H1 (cell line): Measurements from ENCODE around the gene ELANE. TPM values are rescaled to one million over a fixed set of nuclear protein-coding genes. Genes with fewer than 3 reads are reported as not detected.

ENCODE experiments used
- CREB1 ChIP-seq: IDR thresholded peaks from 2 replicates; pipeline ENCODE4 v1.6.1; 2012; ENCODE audit warnings: inconsistent platforms
- EP300 ChIP-seq, 2 experiments: IDR thresholded peaks; 1 replicate in 1 of 2; 2 replicates in 1 of 2; pipeline ENCODE4 v1.6.1; 2011 to 2012; ENCODE audit warnings: low read depth in 2 of 2, low read length in 2 of 2, mild to moderate bottlenecking in 2 of 2, borderline replicate concordance in 1 of 2, inconsistent platforms in 1 of 2, moderate library complexity in 1 of 2
- EZH2 ChIP-seq: fragments of 200-600 bp; sonication (generic); IDR thresholded peaks from 2 replicates; pipeline ENCODE4 v1.7.1; 2012; ENCODE audit warnings: low read depth, mild to moderate bottlenecking, moderate library complexity, low read length, inconsistent platforms; ENCODE audit not compliant: severe bottlenecking
- JUND ChIP-seq: IDR thresholded peaks from 2 replicates; pipeline ENCODE4 v1.6.1; 2011; ENCODE audit warnings: mild to moderate bottlenecking, improper control_type of control experiment, low read length
- POU5F1 ChIP-seq: IDR thresholded peaks from 2 replicates; pipeline ENCODE4 v1.6.1; 2011; ENCODE audit warnings: low read depth, mild to moderate bottlenecking, low read length, moderate library complexity
- SP1 ChIP-seq: IDR thresholded peaks from 2 replicates; pipeline ENCODE4 v1.6.1; 2011; ENCODE audit warnings: low read depth, low read length
- SRF ChIP-seq: IDR thresholded peaks from 2 replicates; pipeline ENCODE4 v1.6.1; 2011; ENCODE audit warnings: mild to moderate bottlenecking, low read depth, low read length, moderate library complexity
- polyA plus RNA-seq, 7 experiments: library from polyadenylated mRNA; depleted of rRNA in 3 of 7; stranded (reverse) in 5 of 7; unstranded in 2 of 7; fragments of >200 nt in 5 of 7; fragments of 200-250 nt in 2 of 7; gene quantifications; 1 replicate in 5 of 7; 2 replicates in 1 of 7; 4 replicates in 1 of 7; pipeline versions ENCODE4 v1.2.1 to v1.2.3, GENCODE V29; 2011 to 2013; ENCODE audit warnings: missing spikeins in 2 of 7, mixed read lengths in 2 of 7
- total RNA-seq: library from RNA; stranded (reverse); fragmentation: NEBNext Ultra II Directional; extraction: Animal tissue kit (Norgen Biotek cat#: 25700); gene quantifications from 2 replicates; pipeline ENCODE4 v1.2.1, GENCODE V29; 2021
- TF ChIP-seq, protein P1 (sequence below): fragments of 300-600 bp; sonication (generic); IDR thresholded peaks from 2 replicates; pipeline ENCODE4 v1.7.1; 2012; ENCODE audit warnings: low read length, moderate library complexity, mild to moderate bottlenecking, inconsistent platforms; ENCODE audit not compliant: insufficient replicate concordance
- TF ChIP-seq, protein P2 (sequence below): IDR thresholded peaks from 2 replicates; pipeline ENCODE4 v1.6.1; 2012; ENCODE audit warnings: low read length, inconsistent platforms

The ELANE gene
- total and polyA plus RNA-seq, 2 of the 8 experiments (the other 6 are each of a cell fraction or from before 2014, with no cell fraction given): not detected

DNA sequence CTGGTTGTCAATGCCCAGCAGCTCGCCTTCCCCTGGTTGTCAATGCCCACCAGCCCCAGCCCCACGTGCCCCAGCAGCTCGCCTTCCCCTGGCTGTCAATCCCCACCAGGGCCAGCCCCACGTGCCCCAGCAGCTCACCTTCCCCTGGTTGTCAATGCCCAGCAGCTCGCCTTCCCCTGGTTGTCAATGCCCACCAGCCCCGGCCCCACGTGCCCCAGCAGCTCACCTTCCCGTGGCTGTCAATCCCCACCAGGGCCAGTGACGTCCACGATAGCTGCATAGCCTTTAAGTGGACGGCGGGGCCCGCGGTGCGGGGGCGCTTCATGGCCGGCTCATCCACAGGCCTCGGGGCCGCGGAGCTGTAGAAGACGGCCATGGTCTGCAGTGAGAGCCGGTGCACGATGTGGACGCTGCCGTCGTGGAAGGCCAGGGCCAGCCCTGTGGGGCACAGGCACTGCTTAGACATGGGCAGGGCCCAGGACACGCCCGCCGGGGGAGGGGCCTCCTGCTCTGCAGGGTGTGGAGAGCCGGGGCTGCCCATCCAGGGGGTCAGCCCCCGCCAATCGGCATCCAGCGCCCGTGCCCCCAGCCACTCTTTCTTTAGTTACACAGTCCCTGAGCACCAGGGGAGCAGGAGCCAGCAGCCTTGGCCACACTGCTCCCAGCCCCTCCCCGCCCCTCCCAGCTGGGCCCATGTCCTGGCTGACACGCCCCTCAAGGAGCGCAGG is 27.8 kb downstream of the ELANE start (continued):
- TF ChIP-seq, protein P1, sequence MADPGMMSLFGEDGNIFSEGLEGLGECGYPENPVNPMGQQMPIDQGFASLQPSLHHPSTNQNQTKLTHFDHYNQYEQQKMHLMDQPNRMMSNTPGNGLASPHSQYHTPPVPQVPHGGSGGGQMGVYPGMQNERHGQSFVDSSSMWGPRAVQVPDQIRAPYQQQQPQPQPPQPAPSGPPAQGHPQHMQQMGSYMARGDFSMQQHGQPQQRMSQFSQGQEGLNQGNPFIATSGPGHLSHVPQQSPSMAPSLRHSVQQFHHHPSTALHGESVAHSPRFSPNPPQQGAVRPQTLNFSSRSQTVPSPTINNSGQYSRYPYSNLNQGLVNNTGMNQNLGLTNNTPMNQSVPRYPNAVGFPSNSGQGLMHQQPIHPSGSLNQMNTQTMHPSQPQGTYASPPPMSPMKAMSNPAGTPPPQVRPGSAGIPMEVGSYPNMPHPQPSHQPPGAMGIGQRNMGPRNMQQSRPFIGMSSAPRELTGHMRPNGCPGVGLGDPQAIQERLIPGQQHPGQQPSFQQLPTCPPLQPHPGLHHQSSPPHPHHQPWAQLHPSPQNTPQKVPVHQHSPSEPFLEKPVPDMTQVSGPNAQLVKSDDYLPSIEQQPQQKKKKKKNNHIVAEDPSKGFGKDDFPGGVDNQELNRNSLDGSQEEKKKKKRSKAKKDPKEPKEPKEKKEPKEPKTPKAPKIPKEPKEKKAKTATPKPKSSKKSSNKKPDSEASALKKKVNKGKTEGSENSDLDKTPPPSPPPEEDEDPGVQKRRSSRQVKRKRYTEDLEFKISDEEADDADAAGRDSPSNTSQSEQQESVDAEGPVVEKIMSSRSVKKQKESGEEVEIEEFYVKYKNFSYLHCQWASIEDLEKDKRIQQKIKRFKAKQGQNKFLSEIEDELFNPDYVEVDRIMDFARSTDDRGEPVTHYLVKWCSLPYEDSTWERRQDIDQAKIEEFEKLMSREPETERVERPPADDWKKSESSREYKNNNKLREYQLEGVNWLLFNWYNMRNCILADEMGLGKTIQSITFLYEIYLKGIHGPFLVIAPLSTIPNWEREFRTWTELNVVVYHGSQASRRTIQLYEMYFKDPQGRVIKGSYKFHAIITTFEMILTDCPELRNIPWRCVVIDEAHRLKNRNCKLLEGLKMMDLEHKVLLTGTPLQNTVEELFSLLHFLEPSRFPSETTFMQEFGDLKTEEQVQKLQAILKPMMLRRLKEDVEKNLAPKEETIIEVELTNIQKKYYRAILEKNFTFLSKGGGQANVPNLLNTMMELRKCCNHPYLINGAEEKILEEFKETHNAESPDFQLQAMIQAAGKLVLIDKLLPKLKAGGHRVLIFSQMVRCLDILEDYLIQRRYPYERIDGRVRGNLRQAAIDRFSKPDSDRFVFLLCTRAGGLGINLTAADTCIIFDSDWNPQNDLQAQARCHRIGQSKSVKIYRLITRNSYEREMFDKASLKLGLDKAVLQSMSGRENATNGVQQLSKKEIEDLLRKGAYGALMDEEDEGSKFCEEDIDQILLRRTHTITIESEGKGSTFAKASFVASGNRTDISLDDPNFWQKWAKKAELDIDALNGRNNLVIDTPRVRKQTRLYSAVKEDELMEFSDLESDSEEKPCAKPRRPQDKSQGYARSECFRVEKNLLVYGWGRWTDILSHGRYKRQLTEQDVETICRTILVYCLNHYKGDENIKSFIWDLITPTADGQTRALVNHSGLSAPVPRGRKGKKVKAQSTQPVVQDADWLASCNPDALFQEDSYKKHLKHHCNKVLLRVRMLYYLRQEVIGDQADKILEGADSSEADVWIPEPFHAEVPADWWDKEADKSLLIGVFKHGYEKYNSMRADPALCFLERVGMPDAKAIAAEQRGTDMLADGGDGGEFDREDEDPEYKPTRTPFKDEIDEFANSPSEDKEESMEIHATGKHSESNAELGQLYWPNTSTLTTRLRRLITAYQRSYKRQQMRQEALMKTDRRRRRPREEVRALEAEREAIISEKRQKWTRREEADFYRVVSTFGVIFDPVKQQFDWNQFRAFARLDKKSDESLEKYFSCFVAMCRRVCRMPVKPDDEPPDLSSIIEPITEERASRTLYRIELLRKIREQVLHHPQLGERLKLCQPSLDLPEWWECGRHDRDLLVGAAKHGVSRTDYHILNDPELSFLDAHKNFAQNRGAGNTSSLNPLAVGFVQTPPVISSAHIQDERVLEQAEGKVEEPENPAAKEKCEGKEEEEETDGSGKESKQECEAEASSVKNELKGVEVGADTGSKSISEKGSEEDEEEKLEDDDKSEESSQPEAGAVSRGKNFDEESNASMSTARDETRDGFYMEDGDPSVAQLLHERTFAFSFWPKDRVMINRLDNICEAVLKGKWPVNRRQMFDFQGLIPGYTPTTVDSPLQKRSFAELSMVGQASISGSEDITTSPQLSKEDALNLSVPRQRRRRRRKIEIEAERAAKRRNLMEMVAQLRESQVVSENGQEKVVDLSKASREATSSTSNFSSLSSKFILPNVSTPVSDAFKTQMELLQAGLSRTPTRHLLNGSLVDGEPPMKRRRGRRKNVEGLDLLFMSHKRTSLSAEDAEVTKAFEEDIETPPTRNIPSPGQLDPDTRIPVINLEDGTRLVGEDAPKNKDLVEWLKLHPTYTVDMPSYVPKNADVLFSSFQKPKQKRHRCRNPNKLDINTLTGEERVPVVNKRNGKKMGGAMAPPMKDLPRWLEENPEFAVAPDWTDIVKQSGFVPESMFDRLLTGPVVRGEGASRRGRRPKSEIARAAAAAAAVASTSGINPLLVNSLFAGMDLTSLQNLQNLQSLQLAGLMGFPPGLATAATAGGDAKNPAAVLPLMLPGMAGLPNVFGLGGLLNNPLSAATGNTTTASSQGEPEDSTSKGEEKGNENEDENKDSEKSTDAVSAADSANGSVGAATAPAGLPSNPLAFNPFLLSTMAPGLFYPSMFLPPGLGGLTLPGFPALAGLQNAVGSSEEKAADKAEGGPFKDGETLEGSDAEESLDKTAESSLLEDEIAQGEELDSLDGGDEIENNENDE: no peak
- TF ChIP-seq, protein P2, sequence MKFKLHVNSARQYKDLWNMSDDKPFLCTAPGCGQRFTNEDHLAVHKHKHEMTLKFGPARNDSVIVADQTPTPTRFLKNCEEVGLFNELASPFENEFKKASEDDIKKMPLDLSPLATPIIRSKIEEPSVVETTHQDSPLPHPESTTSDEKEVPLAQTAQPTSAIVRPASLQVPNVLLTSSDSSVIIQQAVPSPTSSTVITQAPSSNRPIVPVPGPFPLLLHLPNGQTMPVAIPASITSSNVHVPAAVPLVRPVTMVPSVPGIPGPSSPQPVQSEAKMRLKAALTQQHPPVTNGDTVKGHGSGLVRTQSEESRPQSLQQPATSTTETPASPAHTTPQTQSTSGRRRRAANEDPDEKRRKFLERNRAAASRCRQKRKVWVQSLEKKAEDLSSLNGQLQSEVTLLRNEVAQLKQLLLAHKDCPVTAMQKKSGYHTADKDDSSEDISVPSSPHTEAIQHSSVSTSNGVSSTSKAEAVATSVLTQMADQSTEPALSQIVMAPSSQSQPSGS: no peak
- TF ChIP-seq JUND (no peak), EP300 (IDR thresholded peaks at IDR 0.05; ENCODE audit: borderline replicate concordance in 1 of 2, low read depth in 2 of 2, low read length in 2 of 2) (no peak), CREB1 (no peak), EZH2 (no peak), SP1 (no peak), SRF (no peak), POU5F1 (no peak)
